Measurements from ENCODE around the gene PPFIA4.

DNA sequence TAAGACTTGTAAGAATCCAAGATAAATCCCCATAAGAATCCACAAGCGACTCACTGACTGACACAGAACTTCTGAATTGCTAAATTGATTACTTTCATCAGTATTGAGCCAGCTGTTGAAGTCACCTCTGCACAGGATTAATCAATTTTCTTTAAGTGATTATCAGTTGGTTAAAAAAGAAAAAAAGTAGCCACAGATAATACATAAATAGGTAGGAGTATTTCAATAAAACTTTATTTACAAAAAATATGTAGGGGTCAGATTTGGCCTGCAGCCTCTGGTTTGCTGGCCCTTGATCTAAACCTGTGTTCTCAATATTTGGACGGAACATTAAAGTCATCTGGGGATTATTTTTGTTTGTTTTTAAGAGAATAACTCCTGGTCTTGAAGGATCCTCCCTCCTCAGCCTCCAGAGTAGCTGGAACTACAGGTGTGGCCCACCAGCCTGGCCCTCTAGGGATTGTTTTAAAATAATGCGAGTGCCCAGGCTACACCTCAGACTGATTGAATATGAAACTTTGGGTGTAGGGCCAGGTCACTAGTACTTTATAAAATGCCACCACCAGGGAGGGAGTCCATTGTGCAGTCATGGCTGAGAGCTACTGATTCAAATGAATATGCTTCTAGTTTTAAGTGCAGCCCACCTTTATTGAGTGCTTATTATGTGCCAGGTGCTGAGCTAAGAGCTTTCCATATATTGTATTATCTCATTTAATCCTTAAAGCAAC is 25.9 kb upstream of the PPFIA4 start:
- TF ChIP-seq, protein P1, sequence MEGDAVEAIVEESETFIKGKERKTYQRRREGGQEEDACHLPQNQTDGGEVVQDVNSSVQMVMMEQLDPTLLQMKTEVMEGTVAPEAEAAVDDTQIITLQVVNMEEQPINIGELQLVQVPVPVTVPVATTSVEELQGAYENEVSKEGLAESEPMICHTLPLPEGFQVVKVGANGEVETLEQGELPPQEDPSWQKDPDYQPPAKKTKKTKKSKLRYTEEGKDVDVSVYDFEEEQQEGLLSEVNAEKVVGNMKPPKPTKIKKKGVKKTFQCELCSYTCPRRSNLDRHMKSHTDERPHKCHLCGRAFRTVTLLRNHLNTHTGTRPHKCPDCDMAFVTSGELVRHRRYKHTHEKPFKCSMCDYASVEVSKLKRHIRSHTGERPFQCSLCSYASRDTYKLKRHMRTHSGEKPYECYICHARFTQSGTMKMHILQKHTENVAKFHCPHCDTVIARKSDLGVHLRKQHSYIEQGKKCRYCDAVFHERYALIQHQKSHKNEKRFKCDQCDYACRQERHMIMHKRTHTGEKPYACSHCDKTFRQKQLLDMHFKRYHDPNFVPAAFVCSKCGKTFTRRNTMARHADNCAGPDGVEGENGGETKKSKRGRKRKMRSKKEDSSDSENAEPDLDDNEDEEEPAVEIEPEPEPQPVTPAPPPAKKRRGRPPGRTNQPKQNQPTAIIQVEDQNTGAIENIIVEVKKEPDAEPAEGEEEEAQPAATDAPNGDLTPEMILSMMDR (conservative IDR thresholded peaks at IDR 0.05 in 1 of 2, IDR thresholded peaks at IDR 0.05 in 1 of 2; ENCODE audit: extremely low read depth in 1 of 2, insufficient read depth in 1 of 2, low read depth in 1 of 2, low read length in 2 of 2): no peak
- TF ChIP-seq EZH2 (IDR thresholded peaks at IDR 0.05; ENCODE audit: borderline replicate concordance, low read length): no peak

Measured in mammary epithelial cell (primary cell).